Measurements from ENCODE around the gene BRK1. TPM values are rescaled to one million over a fixed set of nuclear protein-coding genes. Genes with fewer than 3 reads are reported as not detected.
"Not testable (repeated sequence)": the region's sequence is repeated elsewhere in the genome, so short reads cannot be mapped to it uniquely, and the experiment has no call there.

The BRK1 gene
- total and polyA plus RNA-seq, 10 of the 15 experiments (the other 5 are each of a cell fraction or from before 2014, with no cell fraction given): 97.8 to 457 (median 203) TPM

DNA sequence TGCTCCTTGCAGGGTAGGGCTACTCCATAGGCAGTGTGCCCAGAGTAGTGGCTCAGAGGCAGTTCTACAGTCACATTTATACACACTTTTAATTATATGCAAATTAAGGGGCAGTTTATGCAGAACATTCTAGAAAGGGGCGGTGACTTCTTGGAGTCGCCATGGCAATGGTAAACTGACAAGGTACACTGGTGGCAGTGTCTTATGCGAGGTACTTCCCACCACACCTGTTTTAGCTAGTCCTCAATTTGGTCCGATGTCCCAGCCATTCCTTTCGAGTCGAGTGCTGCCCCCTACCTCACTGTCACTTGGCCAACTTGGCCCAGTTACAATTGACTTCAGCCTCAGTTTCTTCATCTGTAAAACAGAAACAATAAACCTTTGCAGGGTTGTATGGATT, 45.5 kb downstream of the BRK1 start (continued):
- TF ChIP-seq, protein P1, sequence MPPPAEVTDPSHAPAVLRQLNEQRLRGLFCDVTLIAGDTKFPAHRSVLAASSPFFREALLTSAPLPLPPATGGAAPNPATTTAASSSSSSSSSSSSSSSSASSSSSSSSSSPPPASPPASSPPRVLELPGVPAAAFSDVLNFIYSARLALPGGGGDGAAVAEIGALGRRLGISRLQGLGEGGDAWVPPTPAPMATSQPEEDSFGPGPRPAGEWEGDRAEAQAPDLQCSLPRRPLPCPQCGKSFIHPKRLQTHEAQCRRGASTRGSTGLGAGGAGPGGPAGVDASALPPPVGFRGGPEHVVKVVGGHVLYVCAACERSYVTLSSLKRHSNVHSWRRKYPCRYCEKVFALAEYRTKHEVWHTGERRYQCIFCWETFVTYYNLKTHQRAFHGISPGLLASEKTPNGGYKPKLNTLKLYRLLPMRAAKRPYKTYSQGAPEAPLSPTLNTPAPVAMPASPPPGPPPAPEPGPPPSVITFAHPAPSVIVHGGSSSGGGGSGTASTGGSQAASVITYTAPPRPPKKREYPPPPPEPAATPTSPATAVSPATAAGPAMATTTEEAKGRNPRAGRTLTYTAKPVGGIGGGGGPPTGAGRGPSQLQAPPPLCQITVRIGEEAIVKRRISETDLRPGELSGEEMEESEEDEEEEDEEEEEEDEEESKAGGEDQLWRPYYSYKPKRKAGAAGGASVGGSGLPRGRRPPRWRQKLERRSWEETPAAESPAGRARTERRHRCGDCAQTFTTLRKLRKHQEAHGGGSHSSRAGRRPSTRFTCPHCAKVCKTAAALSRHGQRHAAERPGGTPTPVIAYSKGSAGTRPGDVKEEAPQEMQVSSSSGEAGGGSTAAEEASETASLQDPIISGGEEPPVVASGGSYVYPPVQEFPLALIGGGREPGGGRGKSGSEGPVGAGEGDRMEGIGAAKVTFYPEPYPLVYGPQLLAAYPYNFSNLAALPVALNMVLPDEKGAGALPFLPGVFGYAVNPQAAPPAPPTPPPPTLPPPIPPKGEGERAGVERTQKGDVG (CRISPR knock-in tag; IDR thresholded peaks at IDR 0.05): no peak
- 0 out of 2 replicates have a peak, but pooled peaks have one; percentile 8 for TF ChIP-seq PKNOX1 (IDR thresholded peaks at IDR 0.05)

- 37% methylated on average over 6 of the region's 6 CpGs for WGBS (ENCODE audit: insufficient coverage, insufficient replicate concordance, low lambda C conversion rate, missing lambda C conversion rate)
- DNase-seq (ENCODE audit: low read depth, low spot score): no peak
- Histone ChIP-seq H2AFZ (ENCODE audit: control insufficient read depth, low read depth, low read length) (no peak overlapping the region), H3K4me3 (no peak overlapping the region), H3K9ac (ENCODE audit: control insufficient read depth, insufficient read depth, low read length) (no peak overlapping the region), H3K27me3 (replicated peaks in 1 of 2; ENCODE audit: control insufficient read depth in 2 of 2, insufficient read depth in 2 of 2, low read length in 1 of 2) (no peaks in the 10 kb centered on the region), H3K4me2 (ENCODE audit: control insufficient read depth, insufficient read depth) (no peak overlapping the region), H3K79me2 (ENCODE audit: control insufficient read depth, insufficient read depth, low read length) (no peaks in the 10 kb centered on the region; the same call in none of the 2 replicates), H4K20me1 (ENCODE audit: control insufficient read depth, insufficient read depth) (no peaks in the 10 kb centered on the region), H3K27ac (ENCODE audit: control insufficient read depth, insufficient read depth) (no peak overlapping the region), H3K36me3 (ENCODE audit: control insufficient read depth in 2 of 2, insufficient read depth in 2 of 2, low read length in 1 of 2) (no peaks in the 10 kb centered on the region), H3K9me3 (replicated peaks; ENCODE audit: control insufficient read depth, insufficient read depth, low read length) (no peaks in the 10 kb centered on the region), H3K4me1 (ENCODE audit: control insufficient read depth, insufficient read depth, low read length) (peaks cover 7% of the 10 kb centered on the region; the same call in 1 of the 2 replicates)
- ATAC-seq: no peak
- ChIA-PET CTCF (interaction anchor here (0.6 to 2.1 kb wide), 7 partner anchors 11 to 186 kb away, joined by 3 to 5 read pairs (median 3); no protein-coding TSS in a partner anchor), SMC1A (ENCODE audit: uncharacterized antibody, unreplicated experiment) (interaction anchor here (1.1 to 2.8 kb wide), 5 partner anchors 25 to 64 kb away, joined by 3 to 16 read pairs (median 5); no protein-coding TSS in a partner anchor), POLR2A (no interaction called here), RAD21 (ENCODE audit: unreplicated experiment) (interaction anchor here (0.6 to 5.4 kb wide), 3 partner anchors 26 to 61 kb away, joined by 3 to 30 read pairs (median 5); no protein-coding TSS in a partner anchor)
- no peak for FAIRE-seq
- intact Hi-C loops (cut with micrococcal nuclease; ENCODE audit: unreplicated experiment) (no loop called here), in situ Hi-C loops (cut with MboI) (no loop called here)
- TF ChIP-seq YY1 (IDR thresholded peaks at IDR 0.05; ENCODE audit: low read depth, low read length) (no peak), RAD21 (IDR thresholded peaks at IDR 0.05; ENCODE audit: insufficient read depth, low read depth, low read length) (peak; percentile 13; the same call in 1 of the 2 replicates)
- BruUV-seq (replicated peaks): no TSS peak
Observed at GRCh38 chr3:10162185-10162584, 46.7 kb downstream of the BRK1 start.

GRCh38 chr3:10164201-10164545, 48.7 kb downstream of the BRK1 start:
- POLR2A ChIA-PET: interaction anchor here (0.6 to 2.6 kb wide), 7 partner anchors 21 to 56 kb away, joined by 3 to 13 read pairs (median 3); partner anchors contain the start of gene VHL
- SMC1A ChIA-PET (ENCODE audit: uncharacterized antibody, unreplicated experiment): interaction anchor here (0.6 to 5.6 kb wide), 5 partner anchors 12 to 59 kb away, joined by 4 to 34 read pairs (median 5); no protein-coding TSS in a partner anchor
- DNase-seq (ENCODE audit: low read depth, low spot score); H3K36me3 ChIP-seq (ENCODE audit: control insufficient read depth in 2 of 2, insufficient read depth in 2 of 2, low read length in 1 of 2); ATAC-seq; in situ Hi-C loops (cut with MboI); H4K20me1 ChIP-seq (ENCODE audit: control insufficient read depth, insufficient read depth); FAIRE-seq; H3K27me3 ChIP-seq (replicated peaks in 1 of 2; ENCODE audit: control insufficient read depth in 2 of 2, insufficient read depth in 2 of 2, low read length in 1 of 2); BruUV-seq (replicated peaks); H3K79me2 ChIP-seq (ENCODE audit: control insufficient read depth, insufficient read depth, low read length); H3K9ac ChIP-seq (ENCODE audit: control insufficient read depth, insufficient read depth, low read length); H3K9me3 ChIP-seq (replicated peaks; ENCODE audit: control insufficient read depth, insufficient read depth, low read length); H3K27ac ChIP-seq (ENCODE audit: control insufficient read depth, insufficient read depth); H3K4me1 ChIP-seq (ENCODE audit: control insufficient read depth, insufficient read depth, low read length): not testable (repeated sequence)
- intact Hi-C loops (cut with micrococcal nuclease; ENCODE audit: unreplicated experiment): loop anchor here (2.0 kb wide), 1 partner anchor 61 kb away; no protein-coding TSS in a partner anchor
- Histone ChIP-seq H3K4me3 (peak overlapping the region; percentile 94; the same call in 1 of the 2 replicates), H3K4me2 (ENCODE audit: control insufficient read depth, insufficient read depth) (peak overlapping the region; percentile 86), H2AFZ (ENCODE audit: control insufficient read depth, low read depth, low read length) (peak overlapping the region; percentile 98; the same call in 1 of the 2 replicates)
- WGBS (ENCODE audit: insufficient coverage, insufficient replicate concordance, low lambda C conversion rate, missing lambda C conversion rate): 47% methylated on average over 12 of the region's 12 CpGs
- RAD21 ChIA-PET (ENCODE audit: unreplicated experiment): interaction anchor here (0.7 to 5.4 kb wide), 5 partner anchors 12 to 59 kb away, joined by 3 to 30 read pairs (median 7); no protein-coding TSS in a partner anchor
- CTCF ChIA-PET: interaction anchor here (0.6 to 3.2 kb wide), 9 partner anchors 9 to 187 kb away, joined by 3 to 19 read pairs (median 4); partner anchors contain the start of gene TATDN2

All from GM12878 (cell line).